GM18526 (cell line): ENCODE results near the gene ARHGAP24.

Experiments used
- POLR2A ChIP-seq: IDR thresholded peaks from 3 replicates; pipeline ENCODE4 v1.6.1; 2011; ENCODE audit not compliant: insufficient read length; ENCODE audit errors: extremely low read depth

The ARHGAP24 gene

GRCh38 chr4:85675076-85676049 is 200.4 kb downstream of the ARHGAP24 start:
- no peak for TF ChIP-seq POLR2A

- TF ChIP-seq POLR2A: no peak
Measured at GRCh38 chr4:85676050-85676425, 201.1 kb downstream of the ARHGAP24 start.

GRCh38 chr4:85676850-85677590 is 202.1 kb downstream of the ARHGAP24 start:
- no peak for TF ChIP-seq POLR2A

GRCh38 chr4:85681221-85681657 is 206.3 kb downstream of the ARHGAP24 start:
- no peak for TF ChIP-seq POLR2A

GRCh38 chr4:85681921-85682320 is 207.0 kb downstream of the ARHGAP24 start:
- TF ChIP-seq POLR2A: no peak

- TF ChIP-seq POLR2A: no peak
Measured at GRCh38 chr4:85682391-85682790, 207.4 kb downstream of the ARHGAP24 start.

- TF ChIP-seq POLR2A: no peak
Measured at GRCh38 chr4:85684676-85685075, 209.7 kb downstream of the ARHGAP24 start.

- TF ChIP-seq POLR2A: no peak
Measured at GRCh38 chr4:85686398-85686797, 211.4 kb downstream of the ARHGAP24 start.

GRCh38 chr4:85688055-85688740 is 213.2 kb downstream of the ARHGAP24 start:
- no peak for TF ChIP-seq POLR2A

GRCh38 chr4:85696661-85697060 is 221.7 kb downstream of the ARHGAP24 start:
- TF ChIP-seq POLR2A: no peak

GRCh38 chr4:85697854-85698253 is 222.9 kb downstream of the ARHGAP24 start:
- no peak for TF ChIP-seq POLR2A

- no peak for TF ChIP-seq POLR2A
Measured at GRCh38 chr4:85700362-85700761, 225.4 kb downstream of the ARHGAP24 start.

- no peak for TF ChIP-seq POLR2A
Measured at GRCh38 chr4:85701861-85702321, 226.9 kb downstream of the ARHGAP24 start.

GRCh38 chr4:85703096-85703495 is 228.1 kb downstream of the ARHGAP24 start:
- no peak for TF ChIP-seq POLR2A

- no peak for TF ChIP-seq POLR2A
Measured at GRCh38 chr4:85707611-85708010, 232.7 kb downstream of the ARHGAP24 start.

GRCh38 chr4:85708468-85708867 is 233.5 kb downstream of the ARHGAP24 start:
- TF ChIP-seq POLR2A: no peak

- no peak for TF ChIP-seq POLR2A
Measured at GRCh38 chr4:85713005-85713404, 238.1 kb downstream of the ARHGAP24 start.
